ENCODE measurements around the gene NOLC1.
A peak's percentile ranks its signal among the peaks of the same experiment; 100 is the strongest.

NOLC1 gene

GRCh38 chr10:102151774-102152544 is at the start of gene NOLC1:
Gene NOLC1, plus strand, starts transcription at chr10:102152389. Its CDS starts 22 bp downstream, at chr10:102152411.
- peak; percentile 100 for DNase-seq

- DNase-seq = no peak
These were observed 49.8 kb upstream of the NOLC1 start for GRCh38 chr10:102102421-102102820.

- DNase-seq = no peak
These were observed 45.2 kb upstream of the NOLC1 start for GRCh38 chr10:102106998-102107397.

GRCh38 chr10:102109166-102110116 is 42.7 kb upstream of the NOLC1 start:
- DNase-seq = no peak

- DNase-seq = no peak
These were observed 40.9 kb upstream of the NOLC1 start for GRCh38 chr10:102111276-102111675.

GRCh38 chr10:102112210-102112817 is 39.9 kb upstream of the NOLC1 start:
- no peak for DNase-seq

- DNase-seq = no peak
These were observed 38.8 kb upstream of the NOLC1 start for GRCh38 chr10:102113261-102113955.

- DNase-seq = peak; percentile 32
These were observed 38.0 kb upstream of the NOLC1 start for GRCh38 chr10:102113956-102114857.

- peak; percentile 85 for DNase-seq
These were observed 37.1 kb upstream of the NOLC1 start for GRCh38 chr10:102114861-102115618.

GRCh38 chr10:102115775-102116174 is 36.4 kb upstream of the NOLC1 start:
- no peak for DNase-seq

- no peak for DNase-seq
These were observed 35.5 kb upstream of the NOLC1 start for GRCh38 chr10:102116656-102117055.

GRCh38 chr10:102117391-102118159 is 34.6 kb upstream of the NOLC1 start:
- peak; percentile 66 for DNase-seq

GRCh38 chr10:102118867-102119266 is 33.3 kb upstream of the NOLC1 start:
- no peak for DNase-seq

- DNase-seq = peak; percentile 62
These were observed 32.6 kb upstream of the NOLC1 start for GRCh38 chr10:102119417-102120141.

- peak; percentile 74 for DNase-seq
These were observed 31.8 kb upstream of the NOLC1 start, which contains the start of gene LDB1 for GRCh38 chr10:102120142-102120990. Gene LDB1, minus strand, starts transcription at chr10:102120368. Its CDS starts 258 bp downstream, at chr10:102120110.

- DNase-seq = no peak
These were observed 31.0 kb upstream of the NOLC1 start for GRCh38 chr10:102120991-102121738.

GRCh38 chr10:102121739-102122372 is 30.3 kb upstream of the NOLC1 start:
- DNase-seq = no peak
